HG02970 (cell line): Measurements from ENCODE around the gene MAP4K3.
"Not testable (repeated sequence)": the region's sequence is repeated elsewhere in the genome, so short reads cannot be mapped to it uniquely, and the experiment has no call there.

Experiments used
- ATAC-seq: cut with Tn5 transposase; IDR thresholded peaks from one replicate; pipeline ENCODE4 v1.9.1; 2021; ENCODE audit warnings: mild to moderate bottlenecking, moderate library complexity, moderate number of reproducible peaks; ENCODE audit not compliant: unreplicated experiment, low FRiP score

Gene MAP4K3

DNA sequence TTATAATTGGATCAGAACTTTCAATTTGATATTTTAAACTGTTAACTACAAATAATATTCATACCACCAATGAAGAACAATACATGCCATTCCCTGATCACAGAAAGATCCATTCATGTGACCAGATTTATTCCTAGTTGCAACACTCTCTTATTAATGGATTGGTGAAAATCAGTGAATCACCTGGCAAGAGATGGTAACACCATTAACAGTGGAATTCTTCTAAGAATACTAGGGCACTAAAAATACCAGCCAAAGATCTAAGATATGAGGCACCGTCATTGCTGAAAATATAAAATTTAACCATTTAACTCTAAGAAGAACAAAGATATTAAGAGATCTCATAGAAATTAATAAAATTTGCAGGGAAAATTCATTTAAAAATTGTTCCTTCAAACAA, 58.1 kb downstream of the MAP4K3 start:
- no peak for ATAC-seq

DNA sequence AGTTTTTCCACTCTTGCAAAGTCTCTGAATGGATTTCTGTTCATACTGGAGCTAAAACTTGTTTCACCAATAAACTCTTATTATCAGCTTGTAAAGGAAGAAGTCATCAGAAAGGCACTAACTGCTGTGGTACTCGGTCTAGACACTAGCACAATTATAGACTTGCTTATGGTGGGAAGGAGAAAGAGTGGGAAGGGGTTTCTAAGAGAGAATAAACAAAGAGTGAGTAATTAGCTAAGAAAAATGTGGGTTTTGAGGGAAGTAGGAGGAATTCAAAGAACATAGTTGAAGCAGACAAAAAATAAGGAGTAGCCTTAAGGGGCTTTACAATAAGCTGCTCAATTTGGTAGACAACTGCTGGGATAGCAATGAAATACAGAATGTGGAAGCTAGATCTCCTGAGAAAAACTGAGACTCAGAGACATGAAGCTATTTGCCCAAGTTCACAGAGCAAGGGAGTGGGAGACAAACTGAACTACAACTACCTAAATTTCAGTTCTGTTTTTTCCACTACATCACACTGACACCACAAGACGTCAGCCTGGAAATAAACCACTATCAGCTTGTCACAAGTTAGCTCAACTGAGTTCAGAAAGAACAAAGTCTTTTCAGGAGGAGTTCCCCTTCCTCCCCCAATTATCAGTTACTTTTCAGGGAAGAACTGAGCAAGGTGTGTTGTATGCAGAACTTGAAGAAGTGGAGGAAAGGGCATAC, 59.7 kb downstream of the MAP4K3 start:
- peak; percentile 51 for ATAC-seq

DNA sequence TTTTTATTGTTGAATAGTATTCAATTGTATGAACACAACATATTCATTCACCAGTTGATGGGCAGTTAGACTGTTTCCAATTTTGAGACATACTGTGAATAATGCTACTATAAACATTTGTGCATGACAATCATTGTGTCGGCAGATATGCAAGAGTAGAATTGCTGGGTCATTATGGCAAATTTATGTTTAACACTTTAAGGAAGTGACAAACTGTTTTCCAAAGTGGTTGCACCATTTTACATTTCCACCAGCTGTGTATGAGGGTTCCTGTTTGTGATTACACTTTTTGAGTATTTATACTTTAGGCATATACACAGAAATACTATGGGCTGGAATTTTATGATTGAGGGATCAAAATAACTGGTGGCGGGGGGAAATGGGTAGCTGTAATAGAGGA, 61.2 kb downstream of the MAP4K3 start:
- ATAC-seq: no peak

DNA sequence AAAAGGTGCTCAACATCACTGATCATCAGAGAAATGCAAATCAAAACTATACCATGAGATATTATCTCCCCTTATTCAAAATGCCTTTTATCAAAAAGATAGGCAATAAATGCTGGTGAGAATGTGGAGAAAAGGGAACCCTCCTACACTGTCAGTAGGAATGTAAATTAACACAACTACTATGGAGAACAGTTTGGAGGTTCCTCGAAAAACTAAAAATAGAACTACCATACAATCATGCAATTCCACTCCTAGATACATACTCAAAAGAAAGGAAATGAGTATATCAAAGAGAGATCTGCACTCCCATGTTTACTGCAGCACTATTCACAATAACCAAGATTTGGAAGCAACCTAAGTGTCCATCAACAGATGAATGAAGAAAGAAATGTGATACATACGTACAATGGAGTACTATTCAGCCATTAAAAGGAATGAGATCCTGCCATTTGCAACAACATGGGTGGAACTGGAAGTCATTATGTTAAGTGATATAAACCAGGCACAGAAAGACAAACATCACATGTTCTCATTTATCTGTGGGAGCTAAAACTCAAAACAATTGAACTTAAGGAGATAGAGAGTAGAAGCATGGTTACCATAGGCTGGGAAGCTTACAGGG, 63.8 kb downstream of the MAP4K3 start:
- ATAC-seq: no peak

DNA sequence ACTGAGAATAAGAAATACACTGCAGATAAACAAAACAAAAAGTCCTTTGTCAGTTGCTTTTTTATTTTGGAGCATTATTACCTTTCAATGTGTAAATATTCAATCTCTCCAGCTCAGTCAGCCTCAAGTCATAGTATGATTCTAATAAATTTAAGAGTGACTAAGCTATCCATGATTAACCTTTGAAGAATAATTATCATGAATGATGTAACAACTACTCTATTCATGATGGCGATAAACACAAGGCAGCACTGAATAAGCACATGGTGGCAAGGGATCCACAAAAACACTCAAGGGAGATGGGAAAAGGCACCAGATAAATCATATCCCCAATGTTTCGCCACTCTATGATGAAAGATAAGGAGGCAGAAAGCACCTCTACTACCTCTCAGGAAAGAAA, 67.0 kb downstream of the MAP4K3 start:
- ATAC-seq: no peak

DNA sequence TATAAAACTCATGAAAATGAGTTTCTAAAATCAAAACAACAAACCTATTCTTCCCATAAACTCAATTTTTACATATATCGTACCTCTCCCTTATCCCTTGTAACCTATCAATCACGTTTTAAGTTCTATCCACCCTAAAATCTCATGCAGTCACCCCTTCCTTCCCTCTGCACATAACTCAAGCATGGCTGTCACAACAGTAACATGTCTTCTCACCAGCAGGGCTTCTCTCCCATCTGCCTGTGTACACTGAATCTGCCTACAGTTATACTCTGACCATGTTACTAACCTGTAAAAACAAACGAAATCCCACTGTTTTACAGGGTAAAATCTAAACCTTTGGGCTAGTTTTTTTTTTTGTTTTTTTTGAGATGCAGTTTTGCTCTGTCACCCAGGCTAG, 68.2 kb downstream of the MAP4K3 start:
- no peak for ATAC-seq

DNA sequence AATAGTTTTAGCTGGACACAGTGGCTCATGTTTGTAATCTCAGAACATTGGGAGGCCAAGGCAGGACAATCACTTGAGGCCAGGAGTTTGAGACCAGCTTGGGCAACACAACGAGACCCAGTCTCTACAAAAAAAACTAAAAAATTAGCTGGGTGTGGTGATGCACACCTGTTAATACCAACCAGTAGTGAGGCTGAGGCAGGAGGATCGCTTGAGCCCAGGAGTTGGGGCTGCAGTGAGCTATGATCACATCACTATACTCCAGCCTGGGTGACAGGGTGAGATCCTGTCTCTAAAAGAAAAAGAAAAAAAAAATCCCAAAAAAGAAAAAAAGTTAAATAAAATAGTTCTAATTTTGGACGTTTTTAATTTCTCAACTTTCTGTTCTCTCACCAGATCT, 68.7 kb downstream of the MAP4K3 start:
- ATAC-seq: no peak

DNA sequence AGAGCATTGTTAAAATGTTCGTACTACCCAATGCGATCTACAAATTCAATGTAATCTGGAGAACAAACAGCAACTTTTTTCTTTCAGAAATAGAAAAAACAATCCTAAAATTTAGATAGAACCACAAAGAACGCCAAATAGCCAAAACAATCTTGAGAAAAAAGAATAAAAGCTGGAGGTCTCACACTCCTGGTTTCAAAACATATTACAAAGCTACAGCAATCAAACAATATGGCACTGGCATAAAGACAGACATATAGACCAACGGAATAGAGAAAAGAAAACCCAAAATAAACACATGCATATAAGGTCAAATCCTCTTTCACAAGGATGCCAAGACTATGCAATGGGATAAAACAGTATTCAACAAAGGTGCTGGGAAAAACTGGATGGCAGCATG, 74.5 kb downstream of the MAP4K3 start:
- no peak for ATAC-seq

DNA sequence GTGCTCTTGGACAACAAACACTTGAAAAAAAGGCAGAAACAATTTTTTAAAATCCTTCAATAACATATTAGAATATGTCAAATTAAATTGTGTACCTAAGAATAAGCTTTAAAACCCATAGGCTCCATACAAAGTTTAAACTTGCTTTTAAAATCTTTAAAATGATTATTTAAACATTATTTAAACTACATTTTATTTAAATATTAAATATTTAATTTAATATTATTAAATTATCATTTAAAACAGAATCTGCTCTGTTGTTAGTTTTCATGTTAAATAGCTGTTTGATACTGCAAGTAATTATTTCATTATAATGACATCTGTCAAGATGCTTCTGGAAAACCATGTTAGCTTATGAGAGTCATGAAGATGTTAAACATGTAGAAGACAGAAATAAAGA, 75.6 kb downstream of the MAP4K3 start:
- no peak for ATAC-seq

DNA sequence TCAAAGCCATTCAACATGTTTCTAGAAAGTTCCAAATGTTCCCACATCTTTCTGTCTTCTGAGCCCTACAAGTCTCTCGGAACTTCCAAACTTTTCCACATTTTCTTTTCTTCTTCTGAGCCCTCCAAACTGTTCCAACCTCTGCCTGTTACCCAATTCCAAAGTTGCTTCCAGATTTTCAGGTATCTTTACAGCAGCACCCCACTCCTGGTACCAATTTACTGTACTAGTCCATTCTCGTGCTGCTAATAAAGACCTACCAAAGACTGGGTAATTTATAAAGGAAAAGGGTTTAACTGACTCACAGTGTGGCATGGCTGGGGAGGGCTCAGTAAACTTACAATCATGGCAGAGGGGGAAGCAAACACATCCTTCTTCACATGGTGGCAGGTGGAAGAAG, 76.7 kb downstream of the MAP4K3 start:
- not testable (repeated sequence) for ATAC-seq

DNA sequence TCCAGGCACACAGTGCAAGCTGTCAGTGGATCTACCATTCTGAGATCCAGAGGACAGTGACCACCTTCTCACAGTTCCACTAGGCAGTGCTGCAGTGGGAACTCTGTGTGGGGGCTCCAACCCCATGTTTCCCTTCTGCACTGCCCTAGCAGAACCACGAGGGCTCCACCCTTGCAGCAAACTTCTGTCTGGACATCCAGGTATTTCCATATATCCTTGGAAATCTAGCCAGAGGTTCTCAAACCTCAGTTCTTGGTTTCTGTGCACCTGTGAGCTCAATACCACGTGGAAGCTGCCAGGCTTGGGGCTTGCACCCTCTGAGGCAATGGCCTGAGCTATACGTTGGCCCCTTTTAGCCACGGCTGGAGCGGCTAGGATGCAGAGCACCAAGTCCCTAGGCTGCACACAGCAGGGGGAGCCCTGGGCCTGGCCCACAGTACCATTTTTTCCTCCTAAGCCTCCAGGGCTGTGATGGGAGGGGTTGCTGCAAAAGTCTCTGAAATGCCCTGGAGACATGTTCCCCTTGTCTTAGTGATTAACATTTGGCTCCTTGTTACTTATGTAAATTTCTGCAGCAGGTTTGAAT, 77.5 kb downstream of the MAP4K3 start:
- no peak for ATAC-seq

DNA sequence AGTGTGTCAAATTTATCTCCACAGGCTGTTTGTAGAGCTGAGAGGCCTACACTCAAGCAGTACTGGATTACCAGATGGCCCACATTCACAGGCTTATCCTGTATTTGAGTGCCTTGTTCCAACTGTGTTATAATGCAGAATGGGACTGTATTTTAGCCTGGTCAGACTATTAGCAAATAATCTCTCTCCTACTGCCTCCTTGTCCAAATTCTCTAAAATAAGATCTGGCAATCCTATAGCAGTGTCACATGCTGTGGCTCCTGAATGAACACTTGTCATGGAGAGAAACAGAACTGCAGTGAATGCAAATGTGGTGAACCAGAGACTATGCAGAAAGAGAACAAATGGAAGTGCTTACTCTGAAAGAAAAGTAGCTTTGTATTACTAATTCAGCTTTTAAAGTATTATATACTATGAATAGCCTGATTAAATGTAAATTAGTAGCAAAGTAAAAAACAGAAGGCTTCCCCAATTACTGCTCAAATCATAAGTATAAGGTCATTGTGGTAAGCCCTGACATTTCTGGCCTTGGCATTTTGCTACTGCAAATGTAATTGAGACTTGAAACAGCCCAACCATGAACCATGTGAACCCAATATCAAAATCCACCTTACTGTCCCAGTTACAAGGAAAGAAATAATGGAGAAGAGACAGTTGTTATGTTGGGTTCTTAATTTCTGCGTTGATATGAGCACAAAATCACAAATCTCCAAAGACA, 80.0 kb downstream of the MAP4K3 start:
- ATAC-seq: no peak

DNA sequence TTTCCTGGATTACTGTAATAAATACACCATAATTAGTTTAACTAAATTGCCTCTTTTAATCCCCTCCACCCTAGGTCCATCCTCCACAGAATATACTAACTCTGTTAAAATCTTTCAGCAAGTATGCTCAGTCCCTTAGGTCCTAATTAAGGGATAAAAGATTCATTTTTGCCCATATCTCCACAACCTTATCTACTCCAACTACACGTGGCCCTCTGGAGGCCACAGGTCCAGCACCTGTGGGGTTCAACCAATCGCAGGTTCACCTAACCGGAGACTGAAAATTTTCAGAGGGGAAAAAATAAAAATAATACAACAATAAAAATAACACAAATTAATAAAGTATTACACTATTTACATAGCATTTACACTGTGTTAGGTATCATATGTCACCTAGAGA, 86.4 kb downstream of the MAP4K3 start:
- no peak for ATAC-seq

DNA sequence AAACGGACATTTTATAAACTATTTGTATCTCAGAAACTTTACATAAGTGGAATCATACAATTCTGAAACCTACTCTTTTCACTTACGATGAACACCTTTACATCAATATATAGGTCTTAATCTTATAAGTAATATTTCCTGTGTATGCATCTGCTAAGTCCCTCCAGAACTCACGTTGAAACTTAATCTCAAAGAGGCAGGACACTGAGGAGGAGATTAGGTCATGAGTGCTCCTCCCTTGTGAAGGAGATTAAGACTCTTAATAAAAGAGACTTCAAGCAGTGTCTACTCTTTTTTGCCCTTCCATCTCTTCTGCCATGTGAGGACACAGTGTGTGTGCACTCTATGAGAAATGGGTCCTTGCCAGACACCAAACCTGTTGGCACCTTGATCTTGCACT, 98.6 kb downstream of the MAP4K3 start:
- ATAC-seq: no peak

DNA sequence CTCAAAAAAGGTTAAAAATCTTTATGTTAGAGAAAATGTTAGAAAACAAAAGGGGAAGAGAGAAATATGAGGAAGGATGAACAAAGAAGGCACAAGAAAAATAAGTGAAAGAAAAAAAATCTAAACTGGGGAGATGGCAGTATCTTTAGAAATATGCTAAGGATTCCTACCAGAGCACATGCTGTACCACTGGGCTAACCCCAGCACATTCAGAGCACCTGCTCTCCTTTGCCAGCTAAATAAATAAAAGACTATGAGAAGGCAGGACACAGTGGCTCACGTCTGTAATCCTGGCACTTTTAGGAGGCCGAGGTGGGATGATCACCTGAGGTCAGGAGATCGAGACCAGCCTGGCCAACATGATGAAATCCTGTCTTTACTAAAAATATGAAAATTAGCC, 101.2 kb downstream of the MAP4K3 start:
- ATAC-seq: no peak

DNA sequence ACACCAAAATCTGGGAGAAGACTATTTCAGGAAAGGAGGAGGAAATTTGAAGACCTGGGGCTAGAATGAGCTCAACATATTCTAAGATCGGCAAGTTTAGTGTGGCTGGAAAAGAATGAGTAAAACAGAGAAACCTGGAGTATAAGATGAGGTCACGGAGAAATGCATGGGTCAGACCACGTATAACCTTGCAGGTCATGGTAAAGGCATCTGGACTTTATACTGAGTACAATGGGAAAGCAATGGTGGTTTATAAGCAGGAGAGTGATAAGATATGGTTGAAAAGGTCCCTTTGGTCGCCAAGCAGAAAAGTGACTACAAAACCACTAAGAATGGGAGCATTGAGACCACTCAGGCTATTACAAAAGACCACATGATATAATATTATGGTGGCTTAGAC, 102.1 kb downstream of the MAP4K3 start:
- no peak for ATAC-seq

DNA sequence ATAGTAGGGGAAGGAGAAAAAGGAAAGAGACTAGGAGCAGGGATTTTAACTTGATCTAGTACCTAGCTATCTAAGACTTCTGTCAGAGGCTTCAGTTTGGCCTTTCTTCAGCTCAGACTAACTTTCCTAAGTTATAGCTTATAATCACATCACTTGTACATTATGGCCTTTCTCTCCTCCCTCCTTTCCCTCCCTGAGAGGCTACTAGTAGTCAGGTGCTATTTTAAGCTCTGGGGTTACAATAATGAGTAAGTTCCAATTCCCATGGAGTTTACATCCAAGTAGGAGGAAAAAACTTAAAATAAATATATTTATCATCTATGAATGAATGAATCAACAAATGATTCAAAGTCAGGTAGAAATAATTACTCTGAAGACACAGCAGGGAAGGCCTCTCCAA, 102.6 kb downstream of the MAP4K3 start:
- no peak for ATAC-seq

DNA sequence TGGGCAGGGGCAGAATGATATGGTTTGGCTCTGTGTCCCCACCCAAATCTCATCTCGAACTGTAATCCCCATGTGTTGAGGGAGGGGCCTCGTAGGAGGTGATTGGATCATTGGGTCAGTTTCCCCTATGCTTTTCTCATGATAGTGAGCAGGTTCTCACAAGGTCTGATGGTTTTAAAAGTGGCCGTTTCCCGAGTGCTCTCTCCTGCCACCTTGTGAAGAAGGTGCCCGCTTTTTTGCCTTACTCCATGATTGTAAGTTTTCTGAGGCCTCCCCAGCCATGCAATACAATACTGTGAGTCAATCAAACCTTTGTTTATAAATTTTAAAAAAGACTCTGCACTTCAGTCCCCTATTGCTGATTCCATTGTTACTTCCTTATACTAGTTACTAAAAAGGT, 110.4 kb downstream of the MAP4K3 start:
- ATAC-seq: no peak

DNA sequence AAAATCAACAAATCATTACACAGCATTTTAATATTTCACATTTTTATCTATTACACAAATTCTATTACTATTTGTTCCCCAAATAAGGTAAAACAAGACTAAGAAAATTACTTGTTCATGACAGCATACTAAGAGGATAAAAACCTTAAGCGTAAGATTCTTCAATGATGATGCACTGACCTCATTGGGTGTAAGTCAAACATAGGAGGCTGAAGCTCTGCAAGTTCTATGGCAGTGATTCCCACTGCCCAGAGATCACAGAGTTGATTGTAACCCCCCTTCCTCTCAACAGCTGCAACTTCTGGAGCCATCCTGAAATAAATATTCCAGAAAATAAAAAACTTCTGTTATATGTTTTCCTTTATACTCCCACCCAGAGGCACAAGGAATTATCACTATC, 111.1 kb downstream of the MAP4K3 start:
- no peak for ATAC-seq

DNA sequence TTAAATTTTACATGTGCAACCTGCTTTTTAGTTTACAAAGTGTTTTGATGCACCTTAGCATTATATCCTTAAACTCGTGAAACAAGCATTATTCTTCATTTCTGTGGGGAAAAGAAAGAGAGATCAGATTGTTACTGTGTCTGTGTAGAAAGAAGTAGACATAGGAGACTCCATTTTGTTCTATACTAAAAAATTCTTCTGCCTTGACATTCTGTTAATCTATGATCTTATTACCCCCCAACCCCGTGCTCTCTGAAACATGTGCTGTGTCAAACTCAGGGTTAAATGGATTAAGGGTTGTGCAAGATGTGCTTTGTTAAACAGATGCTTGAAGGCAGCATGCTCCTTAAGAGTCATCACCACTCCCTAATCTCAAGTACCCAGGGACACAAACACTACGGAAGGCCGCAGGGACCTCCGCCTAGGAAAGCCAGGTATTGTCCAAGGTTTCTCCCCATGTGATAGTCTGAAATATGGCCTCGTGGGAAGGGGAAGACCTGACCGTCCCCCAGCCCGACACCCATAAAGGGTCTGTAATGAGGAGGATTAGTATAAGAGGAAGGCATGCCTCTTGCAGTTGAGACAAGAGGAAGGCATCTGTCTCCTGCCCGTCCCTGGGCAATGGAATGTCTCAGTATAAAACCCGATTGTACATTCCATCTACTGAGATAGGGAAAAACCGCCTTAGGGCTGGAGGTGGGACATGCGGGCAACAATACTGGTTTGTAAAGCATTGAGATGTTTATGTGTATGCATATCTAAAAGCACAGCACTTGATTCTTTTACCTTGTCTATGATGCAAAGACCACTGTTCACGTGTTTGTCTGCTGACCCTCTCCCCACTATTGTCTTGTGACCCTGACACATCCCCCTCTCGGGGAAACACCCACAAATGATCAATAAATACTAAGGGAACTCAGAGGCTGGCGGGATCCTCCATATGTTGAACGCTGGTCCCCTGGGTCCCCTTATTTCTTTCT, 115.7 kb downstream of the MAP4K3 start:
- not testable (repeated sequence) for ATAC-seq
